LNCaP clone FGC (cell line): ENCODE results near the gene RAPSN.

Experiments
- DNase-seq: peaks from one replicate; pipeline ENCODE4 v3.0.0-alpha.2; 2011; ENCODE audit warnings: low read depth
- H3K4me3 ChIP-seq: 2 replicates; pipeline ENCODE4 v1.5.1; 2011; ENCODE audit warnings: mild to moderate bottlenecking, low read depth, low read length, control low read depth
- CTCF ChIP-seq: IDR thresholded peaks from 2 replicates; pipeline ENCODE4 v1.5.1; 2012; ENCODE audit warnings: mild to moderate bottlenecking; ENCODE audit not compliant: control insufficient read depth, insufficient read depth; ENCODE audit errors: extremely low read depth

Gene RAPSN

DNA sequence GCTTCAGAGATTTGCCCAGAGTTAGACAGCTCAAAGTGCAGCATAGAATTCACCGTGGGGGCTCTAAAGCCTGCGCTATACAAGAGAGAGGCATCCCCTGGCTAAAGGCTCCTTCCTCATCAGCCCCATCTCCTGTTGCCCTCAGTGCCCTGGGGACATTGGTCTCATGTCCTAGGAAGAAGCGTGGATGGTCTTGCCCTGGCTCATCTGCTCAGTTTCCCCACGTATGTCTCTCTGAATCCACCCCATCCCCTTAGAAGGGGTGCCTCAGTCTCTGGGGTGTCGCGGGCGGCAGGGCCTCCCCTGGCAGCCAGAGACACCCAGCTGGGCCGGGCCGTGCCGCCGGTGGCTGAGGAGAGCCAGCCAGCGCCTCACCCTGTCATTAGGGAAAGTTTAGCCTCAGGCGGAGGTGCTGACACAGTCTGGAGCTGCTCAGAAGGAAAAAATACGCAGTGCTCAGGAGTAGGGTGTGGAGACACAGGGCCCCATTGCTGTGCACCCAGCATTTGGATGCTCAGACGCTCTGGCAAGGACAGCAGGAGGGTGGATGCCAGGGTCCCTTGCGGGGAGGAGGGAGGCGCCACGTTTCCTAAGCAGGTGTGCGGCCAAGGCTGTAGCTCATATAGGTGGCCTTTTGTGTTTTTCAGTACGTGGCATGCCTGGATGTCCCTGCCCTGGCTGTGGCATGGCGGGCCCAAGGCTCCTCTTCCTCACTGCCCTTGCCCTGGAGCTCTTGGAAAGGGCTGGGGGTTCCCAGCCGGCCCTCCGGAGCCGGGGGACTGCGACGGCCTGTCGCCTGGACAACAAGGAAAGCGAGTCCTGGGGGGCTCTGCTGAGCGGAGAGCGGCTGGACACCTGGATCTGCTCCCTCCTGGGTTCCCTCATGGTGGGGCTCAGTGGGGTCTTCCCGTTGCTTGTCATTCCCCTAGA, 39.2 kb downstream of the RAPSN start:
- peak overlapping the region; percentile 83 for H3K4me3 ChIP-seq
- DNase-seq, result no peak

DNA sequence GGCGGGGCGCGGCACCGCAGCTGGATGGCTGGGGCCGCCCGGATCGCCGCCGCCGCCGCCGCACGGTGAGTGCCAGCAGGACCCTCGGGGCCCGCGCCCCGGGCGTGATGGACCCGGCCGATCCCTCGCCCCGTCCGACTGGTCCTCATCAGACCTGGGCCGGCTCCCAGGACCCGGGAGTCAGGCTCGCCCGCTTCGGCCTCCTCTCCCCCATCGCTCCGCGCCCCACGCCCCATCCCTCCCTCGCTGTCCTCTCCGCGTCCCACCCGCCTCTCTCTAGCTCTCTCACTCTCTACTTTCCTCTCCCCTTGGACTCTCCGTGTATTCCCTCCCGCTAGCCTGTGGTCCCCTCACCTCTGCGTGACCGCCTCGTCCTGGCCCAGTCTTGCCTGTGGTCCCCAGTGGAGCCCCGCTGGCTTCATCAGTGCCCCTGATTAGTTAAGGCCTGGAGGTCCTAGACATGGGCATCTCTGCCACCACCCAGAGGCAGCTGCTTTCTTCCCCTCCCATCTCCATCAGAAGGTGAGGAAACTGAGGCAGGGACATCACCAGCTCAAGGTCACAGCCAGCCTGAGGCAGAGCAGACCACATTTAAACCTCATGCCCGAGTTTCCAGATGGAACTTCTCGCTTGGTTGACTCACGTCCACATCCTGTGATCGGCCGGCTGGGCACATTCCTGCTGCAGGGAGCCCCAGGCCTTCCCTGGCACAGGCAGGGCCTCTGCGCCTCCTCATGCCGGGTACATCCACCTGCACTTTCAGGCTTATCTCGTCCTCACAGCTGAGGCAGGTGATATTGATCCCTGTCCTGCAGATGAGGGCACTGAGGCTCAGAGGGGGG, 40.1 kb downstream of the RAPSN start:
- peak overlapping the region; percentile 83 for H3K4me3 ChIP-seq
- no peak for TF ChIP-seq CTCF
- DNase-seq, result no peak

More for the DNA sequence above, 39.2 kb downstream of the RAPSN start:
- no peak for TF ChIP-seq CTCF

DNA sequence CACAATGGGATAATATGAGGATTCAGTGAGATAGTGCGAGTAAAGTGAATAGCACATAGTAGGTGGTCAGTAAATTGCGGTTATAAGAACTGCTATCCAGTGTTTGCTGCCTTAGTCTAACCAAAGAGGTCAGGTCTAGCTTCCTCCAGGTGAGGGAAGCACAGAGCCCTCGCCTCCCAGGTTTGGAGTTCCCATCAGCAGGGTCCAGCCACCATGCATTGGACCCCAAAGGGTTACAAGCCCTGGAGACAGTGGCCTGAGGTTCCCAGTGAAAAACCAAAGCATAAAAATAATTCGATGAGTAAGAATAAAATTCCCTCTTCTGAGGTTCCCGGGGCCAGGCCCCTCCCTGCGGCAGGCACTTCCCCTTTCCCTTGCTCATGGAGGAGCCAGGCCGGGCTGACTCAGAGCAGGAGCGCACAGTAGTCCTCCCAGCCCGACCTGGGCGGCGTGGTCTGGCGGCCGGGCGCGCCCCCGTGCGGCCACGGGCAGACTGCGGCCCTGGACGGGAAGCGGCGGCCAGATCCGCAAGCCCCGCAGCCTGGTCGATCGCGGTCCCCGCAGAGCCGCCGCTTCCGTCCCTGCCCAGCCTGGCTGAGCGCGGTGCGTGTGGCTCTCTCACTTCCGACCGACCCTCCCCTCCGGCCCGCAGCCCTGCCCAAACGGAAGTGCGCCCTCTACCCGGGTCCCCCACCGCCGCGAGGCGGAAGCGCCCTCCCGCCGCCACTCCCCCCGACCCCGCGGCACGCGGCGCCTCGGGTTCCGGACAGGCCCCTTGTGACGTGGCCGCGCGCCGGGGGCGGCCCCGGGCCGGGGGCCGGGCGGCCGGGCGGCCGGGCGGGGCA, 41.0 kb downstream of the RAPSN start, which contains the start of gene SLC39A13:
Gene SLC39A13, plus strand, starts transcription at position 845 of the 845 bp plus-strand sequence. CDS start 1,505 bp downstream, outside the sequence.
- peak within 1 kb of the TSS; percentile 83 for H3K4me3 ChIP-seq
- peak; percentile 82 for DNase-seq
- peak; percentile 89 for TF ChIP-seq CTCF

DNA sequence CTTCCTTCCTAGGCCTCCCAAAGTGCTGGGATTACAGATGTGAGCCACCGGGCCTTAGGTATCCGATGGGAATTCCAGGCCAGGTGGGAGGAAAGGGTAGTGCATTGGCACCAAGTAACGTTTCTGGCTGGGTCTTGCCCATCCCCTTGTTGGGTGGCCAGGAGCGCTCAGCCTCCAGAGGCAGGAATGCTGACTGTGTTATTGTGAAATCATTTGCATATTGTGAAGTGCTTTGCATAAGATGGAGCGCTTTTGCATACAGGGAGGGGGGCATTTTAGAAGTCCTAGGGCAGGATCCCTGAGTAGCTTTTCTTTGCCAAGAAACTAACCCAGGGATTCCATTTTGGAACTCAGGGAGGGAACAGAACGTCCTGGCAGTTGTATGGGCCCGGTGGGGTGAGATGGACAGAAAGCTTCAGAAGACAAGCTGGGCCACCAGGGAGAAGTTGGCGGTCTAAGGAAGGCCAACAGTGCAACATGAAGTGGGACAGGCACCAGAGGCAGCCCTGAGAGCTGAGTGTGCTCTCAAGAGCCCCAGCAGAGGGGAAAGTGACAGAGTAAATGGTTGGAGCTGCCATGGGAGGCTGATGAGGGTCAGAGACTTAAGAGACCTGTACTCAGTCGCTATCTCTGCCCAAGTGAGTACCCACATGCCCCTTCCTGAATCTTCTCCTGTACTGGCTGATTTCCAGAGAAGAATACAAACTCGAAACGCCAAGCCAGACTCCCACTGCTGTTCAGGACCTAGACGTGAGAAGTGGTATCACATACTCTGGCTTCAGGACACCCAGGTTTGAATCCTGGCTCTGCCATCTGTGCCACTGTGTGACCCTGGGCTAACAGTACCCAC, 41.8 kb downstream of the RAPSN start:
- DNase-seq, result no peak
- peak overlapping the region; percentile 83 for H3K4me3 ChIP-seq
- TF ChIP-seq CTCF, result no peak

DNA sequence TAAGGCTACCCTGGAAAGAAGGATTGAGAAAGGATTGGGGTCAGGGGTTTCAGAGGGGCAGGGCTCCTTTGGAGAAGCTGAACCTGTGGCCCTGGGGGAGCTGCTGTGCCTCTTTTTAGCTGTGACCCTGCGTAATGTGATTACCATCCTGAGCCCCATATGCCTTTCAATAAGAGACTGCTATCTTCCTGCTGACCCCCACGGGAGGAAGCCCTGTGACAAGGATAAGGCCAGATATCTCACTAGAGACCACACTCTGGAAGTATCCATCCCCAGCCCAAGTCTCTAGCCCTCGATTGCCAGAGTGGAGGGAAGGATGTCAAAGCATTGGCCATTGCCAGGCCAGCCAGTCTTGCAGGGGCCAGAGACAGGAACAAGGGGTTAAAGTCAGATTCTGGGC, 45.4 kb downstream of the RAPSN start:
- no peak for DNase-seq
- TF ChIP-seq CTCF, result no peak
- H3K4me3 ChIP-seq, result no peak overlapping the region
